ENCODE measurements around the gene RBM20. TPM values are rescaled to one million over a fixed set of nuclear protein-coding genes. Genes with fewer than 3 reads are reported as not detected.

The RBM20 gene
- total RNA-seq, 1 experiment from 2014 or later, result 0.10 TPM

DNA sequence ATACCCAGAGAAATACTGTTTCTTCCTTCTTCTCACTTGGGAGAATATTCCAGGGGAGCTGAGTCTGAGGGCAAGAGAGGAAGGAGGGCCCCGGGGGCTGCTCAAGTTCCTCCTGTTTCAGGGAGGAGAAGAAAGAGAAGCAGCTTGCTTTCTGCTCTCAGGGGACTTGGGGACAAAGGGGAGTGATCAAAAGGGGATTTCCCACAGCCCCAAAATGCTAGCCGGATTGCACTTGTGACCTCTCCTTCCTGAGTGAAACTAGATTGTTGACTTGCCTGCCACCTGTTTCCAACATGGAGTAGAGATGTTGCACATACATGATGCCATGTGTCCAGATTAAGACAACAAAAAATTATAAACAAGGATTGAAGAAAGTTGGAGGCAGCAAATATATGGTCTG, 198.9 kb downstream of the RBM20 start:
- Histone ChIP-seq H3K27me3 (ENCODE audit: control insufficient read depth, insufficient read depth, low read length) (no peaks in the 10 kb centered on the region), H3K9me3 (ENCODE audit: control insufficient read depth, insufficient read depth, low read depth, low read length) (no peaks in the 10 kb centered on the region), H3K36me3 (ENCODE audit: control insufficient read depth, insufficient read depth, low read length) (no peaks in the 10 kb centered on the region), H3K4me1 (ENCODE audit: control insufficient read depth, insufficient read depth, low read length) (no peaks in the 10 kb centered on the region), H3K27ac (ENCODE audit: low read length) (no peak overlapping the region), H3K4me3 (ENCODE audit: low read depth in 2 of 2, low read length in 2 of 2) (no peak overlapping the region)
- intact Hi-C loops (cut with micrococcal nuclease; ENCODE audit: unreplicated experiment), result no loop called here
- no TSS peak for BruUV-seq (replicated peaks)
- CTCF ChIA-PET, result interaction anchor here (0.6 kb wide), 1 partner anchor 14 kb away, joined by 3 read pairs; no protein-coding TSS in a partner anchor
- in situ Hi-C loops (cut with HindIII; ENCODE audit: low pct_unique_long_range_greater_than_20kb, low sequenced_read_pairs), result no loop called here
- DNase-seq (ENCODE audit: low read depth, low spot score), result no peak
- POLR2A ChIA-PET, result interaction anchor here (0.6 kb wide), 1 partner anchor 216 kb away, joined by 3 read pairs; no protein-coding TSS in a partner anchor
- no peak for TF ChIP-seq POLR2AphosphoS5 (IDR thresholded peaks at IDR 0.05; ENCODE audit: low read depth, low read length)
- no peak for TF ChIP-seq TCF7L2 (IDR thresholded peaks at IDR 0.05; ENCODE audit: low read depth, low read length)
- TF ChIP-seq, protein P1, sequence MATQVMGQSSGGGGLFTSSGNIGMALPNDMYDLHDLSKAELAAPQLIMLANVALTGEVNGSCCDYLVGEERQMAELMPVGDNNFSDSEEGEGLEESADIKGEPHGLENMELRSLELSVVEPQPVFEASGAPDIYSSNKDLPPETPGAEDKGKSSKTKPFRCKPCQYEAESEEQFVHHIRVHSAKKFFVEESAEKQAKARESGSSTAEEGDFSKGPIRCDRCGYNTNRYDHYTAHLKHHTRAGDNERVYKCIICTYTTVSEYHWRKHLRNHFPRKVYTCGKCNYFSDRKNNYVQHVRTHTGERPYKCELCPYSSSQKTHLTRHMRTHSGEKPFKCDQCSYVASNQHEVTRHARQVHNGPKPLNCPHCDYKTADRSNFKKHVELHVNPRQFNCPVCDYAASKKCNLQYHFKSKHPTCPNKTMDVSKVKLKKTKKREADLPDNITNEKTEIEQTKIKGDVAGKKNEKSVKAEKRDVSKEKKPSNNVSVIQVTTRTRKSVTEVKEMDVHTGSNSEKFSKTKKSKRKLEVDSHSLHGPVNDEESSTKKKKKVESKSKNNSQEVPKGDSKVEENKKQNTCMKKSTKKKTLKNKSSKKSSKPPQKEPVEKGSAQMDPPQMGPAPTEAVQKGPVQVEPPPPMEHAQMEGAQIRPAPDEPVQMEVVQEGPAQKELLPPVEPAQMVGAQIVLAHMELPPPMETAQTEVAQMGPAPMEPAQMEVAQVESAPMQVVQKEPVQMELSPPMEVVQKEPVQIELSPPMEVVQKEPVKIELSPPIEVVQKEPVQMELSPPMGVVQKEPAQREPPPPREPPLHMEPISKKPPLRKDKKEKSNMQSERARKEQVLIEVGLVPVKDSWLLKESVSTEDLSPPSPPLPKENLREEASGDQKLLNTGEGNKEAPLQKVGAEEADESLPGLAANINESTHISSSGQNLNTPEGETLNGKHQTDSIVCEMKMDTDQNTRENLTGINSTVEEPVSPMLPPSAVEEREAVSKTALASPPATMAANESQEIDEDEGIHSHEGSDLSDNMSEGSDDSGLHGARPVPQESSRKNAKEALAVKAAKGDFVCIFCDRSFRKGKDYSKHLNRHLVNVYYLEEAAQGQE (IDR thresholded peaks at IDR 0.05; ENCODE audit: insufficient read depth in 1 of 2, low read depth in 2 of 2, low read length in 1 of 2), result no peak
- TF ChIP-seq, protein P2, sequence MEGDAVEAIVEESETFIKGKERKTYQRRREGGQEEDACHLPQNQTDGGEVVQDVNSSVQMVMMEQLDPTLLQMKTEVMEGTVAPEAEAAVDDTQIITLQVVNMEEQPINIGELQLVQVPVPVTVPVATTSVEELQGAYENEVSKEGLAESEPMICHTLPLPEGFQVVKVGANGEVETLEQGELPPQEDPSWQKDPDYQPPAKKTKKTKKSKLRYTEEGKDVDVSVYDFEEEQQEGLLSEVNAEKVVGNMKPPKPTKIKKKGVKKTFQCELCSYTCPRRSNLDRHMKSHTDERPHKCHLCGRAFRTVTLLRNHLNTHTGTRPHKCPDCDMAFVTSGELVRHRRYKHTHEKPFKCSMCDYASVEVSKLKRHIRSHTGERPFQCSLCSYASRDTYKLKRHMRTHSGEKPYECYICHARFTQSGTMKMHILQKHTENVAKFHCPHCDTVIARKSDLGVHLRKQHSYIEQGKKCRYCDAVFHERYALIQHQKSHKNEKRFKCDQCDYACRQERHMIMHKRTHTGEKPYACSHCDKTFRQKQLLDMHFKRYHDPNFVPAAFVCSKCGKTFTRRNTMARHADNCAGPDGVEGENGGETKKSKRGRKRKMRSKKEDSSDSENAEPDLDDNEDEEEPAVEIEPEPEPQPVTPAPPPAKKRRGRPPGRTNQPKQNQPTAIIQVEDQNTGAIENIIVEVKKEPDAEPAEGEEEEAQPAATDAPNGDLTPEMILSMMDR (IDR thresholded peaks at IDR 0.05), result no peak
- no peak for TF ChIP-seq SIN3A (IDR thresholded peaks at IDR 0.05; ENCODE audit: borderline replicate concordance, insufficient read depth, low read depth, low read length)
- ATAC-seq, result no peak

- no TSS peak for BruUV-seq (replicated peaks)
- Histone ChIP-seq H3K36me3 (ENCODE audit: control insufficient read depth, insufficient read depth, low read length) (no peaks in the 10 kb centered on the region), H3K9me3 (ENCODE audit: control insufficient read depth, insufficient read depth, low read depth, low read length) (no peaks in the 10 kb centered on the region), H3K4me3 (ENCODE audit: low read depth in 2 of 2, low read length in 2 of 2) (no peak overlapping the region), H3K27ac (ENCODE audit: low read length) (no peak overlapping the region), H3K4me1 (ENCODE audit: control insufficient read depth, insufficient read depth, low read length) (no peaks in the 10 kb centered on the region), H3K27me3 (ENCODE audit: control insufficient read depth, insufficient read depth, low read length) (no peaks in the 10 kb centered on the region)
- ChIA-PET CTCF (no interaction called here), POLR2A (interaction anchor here (0.6 kb wide), 1 partner anchor 217 kb away, joined by 3 read pairs; no protein-coding TSS in a partner anchor)
- DNase-seq (ENCODE audit: low read depth, low spot score) (no peak), ATAC-seq (no peak)
- in situ Hi-C loops (cut with HindIII; ENCODE audit: low pct_unique_long_range_greater_than_20kb, low sequenced_read_pairs), result no loop called here
- TF ChIP-seq, protein P2 (IDR thresholded peaks at IDR 0.05), result no peak
- TF ChIP-seq POLR2AphosphoS5 (IDR thresholded peaks at IDR 0.05; ENCODE audit: low read depth, low read length) (no peak), SIN3A (IDR thresholded peaks at IDR 0.05; ENCODE audit: borderline replicate concordance, insufficient read depth, low read depth, low read length) (no peak), TCF7L2 (IDR thresholded peaks at IDR 0.05; ENCODE audit: low read depth, low read length) (no peak)
- TF ChIP-seq, protein P1 (IDR thresholded peaks at IDR 0.05; ENCODE audit: insufficient read depth in 1 of 2, low read depth in 2 of 2, low read length in 1 of 2), result no peak
- intact Hi-C loops (cut with micrococcal nuclease; ENCODE audit: unreplicated experiment), result no loop called here
These were observed 199.9 kb downstream of the RBM20 start for GRCh38 chr10:110843796-110844616.

Measured in Panc1 (cell line).